GF-D8 (cell line): ENCODE data around the gene AKT1.

Experiments used
- DNase-seq: peaks from one replicate; lab custom pipeline; 2025; lab: John Stamatoyannopoulos, UW

AKT1 gene

DNA sequence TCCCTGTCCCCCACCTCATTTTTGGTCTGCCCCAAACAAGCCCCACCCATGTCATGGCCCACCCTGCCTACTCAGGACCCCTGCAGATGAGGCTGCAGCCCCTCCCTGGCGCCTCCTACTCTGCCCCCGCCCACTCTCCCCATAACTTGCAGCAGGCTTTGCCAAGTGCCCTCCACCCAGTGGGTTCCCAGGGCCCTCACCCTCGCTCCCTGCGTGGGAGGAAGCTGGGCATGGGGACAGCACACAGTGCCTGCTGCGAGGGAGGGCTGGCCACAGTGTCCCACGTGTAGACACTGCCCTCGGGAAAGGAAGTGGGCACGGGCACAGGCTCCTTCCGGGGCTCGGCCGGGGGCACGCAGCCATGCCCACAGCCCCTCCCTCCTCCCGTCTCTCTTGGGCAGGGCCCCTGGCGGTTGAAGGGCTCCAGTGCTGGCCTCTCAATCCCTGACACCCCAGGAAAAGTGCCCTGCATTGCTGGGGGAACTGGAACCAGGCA lies 9.4 kb downstream of the AKT1 start:
- no peak for DNase-seq

DNA sequence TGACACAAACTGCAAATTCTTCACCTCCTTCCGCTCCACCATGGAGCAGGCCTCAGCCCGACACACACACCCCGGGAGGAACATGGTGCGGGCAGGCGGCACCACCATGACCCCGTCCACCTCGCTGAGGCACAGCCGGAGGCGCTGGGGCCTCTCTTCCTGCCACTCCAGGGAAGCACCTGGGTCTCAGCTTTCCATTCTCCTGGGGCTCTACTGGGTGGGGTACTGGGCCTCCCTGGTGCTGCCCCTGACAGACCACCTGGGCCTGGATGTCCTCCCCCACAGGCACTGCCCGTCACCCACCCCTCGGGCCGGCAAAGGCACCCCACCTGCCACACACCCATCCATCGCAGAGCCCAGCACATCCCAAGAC lies 9.9 kb downstream of the AKT1 start:
- no peak for DNase-seq

DNA sequence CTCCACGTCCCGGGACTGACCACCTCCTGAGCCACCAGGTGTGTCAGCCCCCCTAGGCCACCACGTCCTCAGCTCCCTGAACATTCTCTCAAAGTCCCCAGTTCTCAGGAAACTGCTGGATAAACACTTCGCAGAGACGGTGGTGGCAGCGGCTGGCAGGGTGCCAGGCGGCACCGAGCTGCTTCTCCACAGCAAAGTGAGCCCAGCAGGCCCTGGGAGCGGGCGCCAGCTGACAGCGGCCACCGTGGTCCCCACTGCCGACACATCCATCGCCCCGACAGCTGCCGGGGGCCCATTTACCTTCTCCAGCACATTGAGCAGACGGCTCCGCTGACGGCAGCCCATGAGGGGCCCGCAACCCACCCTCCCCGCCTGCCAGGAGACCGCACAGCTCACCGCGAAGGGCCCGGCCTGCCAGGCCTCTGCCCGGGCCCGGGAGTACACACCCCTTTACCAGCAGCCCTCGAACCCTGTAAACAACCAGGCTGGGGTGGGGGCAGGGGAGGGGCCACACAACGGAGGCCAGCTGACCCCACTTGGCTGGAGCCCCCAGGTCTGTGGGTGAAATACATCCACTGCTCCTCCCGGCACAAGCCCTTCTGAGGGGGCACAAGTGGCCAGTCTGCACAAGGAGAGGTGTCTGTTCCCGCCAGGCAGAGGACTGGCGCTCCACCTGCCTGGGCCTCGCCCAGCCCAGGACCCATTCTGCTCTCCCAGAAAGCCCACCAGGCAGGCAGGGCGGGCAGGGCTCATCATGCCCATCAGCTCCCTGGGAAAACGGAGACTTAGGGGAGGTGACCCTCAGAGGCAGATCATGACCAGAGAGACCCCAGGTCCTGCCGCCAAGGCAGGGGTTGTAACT lies 10.5 kb downstream of the AKT1 start:
- DNase-seq, result no peak

DNA sequence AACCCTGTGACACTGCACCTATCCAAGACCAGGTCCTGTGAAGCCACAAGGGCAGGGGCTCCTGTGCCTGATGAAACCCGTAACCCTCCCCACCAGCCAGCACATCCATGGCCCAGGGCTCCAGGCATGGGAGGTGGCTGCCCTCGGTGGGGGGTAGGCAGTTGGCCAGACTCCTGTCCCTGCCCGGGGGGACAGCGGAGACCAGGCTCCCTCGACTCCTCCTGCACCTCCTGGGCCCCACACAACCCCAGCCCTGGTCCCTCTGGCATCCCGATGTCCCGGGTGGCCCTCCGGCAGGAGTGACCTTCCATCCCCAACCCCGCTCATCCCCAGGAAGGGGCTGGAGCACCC lies 11.4 kb downstream of the AKT1 start:
- DNase-seq, result no peak

DNA sequence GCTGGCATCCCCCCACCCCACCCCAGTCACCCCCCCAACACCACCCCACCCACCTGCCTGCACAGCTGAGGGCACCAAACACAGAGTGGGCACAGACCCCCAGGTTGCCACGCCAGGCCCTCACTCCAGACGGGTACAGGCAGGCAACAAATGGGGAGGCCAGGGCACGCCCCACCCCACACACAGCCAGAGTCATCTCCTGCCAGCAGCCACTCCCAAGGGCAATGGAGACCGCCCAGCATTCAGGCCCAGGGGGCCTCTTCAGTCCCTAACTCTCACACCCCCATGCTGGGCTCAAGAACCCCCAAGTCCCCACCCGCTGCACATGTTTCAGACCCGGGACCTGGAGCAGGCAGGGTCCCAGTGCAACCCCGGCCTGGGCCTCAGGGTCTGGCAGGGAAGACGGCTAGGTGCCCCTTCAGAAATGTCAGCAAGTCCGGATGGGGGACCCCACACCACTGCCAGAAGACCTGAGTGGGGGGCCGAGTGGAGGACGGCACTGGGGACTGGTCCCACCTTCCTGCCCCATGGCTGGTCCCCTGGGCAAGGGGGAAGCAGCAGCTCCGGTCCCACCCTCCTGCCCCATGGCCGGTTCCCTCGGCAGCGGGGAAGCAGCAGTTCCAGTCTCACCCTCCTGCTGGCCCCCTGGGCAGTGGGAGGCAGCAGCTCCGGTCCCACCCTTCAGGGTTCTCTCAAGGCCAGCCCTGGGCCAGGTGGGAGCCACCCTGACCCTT lies 11.9 kb downstream of the AKT1 start:
- DNase-seq, result no peak

DNA sequence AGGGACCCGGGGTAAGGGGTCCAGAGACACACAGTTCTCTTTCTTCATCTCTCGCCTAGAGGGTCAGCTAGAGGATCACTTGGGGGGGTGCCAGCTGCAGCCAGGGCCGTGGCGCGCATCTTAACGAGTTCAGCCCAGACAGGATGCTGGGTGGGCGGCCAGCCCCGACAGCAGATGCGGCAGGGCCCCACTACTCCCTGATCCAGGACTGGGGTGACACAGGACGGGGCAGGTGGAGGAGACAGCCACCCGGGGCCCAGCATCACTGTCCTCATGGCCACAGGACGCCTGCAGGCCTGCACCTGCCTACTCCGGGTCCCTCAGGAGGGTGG lies 12.8 kb downstream of the AKT1 start:
- DNase-seq, result no peak

DNA sequence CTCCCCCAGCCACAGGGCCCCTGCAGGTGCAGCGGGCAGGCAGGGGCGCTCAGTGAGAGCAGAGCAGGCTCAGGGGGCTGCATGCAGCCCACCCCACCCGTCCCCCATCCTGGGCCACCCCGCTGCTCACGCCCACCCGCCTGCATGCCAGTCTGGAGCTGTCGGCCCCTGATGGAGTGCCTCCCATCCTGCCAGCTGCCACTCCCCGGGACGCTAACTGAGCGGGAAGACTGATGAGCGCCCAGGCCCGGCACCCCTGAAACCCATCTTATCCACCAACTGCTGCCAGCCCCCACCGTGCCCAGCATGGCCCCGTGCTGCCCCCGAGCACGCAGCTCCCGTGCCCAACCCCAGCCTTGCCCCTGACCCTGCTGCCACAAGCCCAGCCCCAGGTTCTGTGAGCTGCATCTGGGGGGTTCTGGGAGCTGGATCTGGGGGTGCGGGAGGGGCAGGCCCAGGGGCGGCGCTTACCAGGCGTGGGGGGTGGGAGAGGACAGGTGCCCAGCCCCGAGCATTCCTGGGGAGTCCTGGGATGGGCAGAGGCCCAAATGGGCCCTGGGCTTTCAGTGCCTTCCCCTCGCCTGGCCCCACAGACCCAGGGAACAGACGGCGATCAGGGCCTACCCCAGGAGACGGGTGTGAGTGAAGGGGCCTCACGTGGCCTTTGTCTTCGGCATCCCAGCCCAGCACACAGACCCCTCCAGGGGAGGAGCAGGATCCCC lies 13.3 kb downstream of the AKT1 start:
- no peak for DNase-seq

DNA sequence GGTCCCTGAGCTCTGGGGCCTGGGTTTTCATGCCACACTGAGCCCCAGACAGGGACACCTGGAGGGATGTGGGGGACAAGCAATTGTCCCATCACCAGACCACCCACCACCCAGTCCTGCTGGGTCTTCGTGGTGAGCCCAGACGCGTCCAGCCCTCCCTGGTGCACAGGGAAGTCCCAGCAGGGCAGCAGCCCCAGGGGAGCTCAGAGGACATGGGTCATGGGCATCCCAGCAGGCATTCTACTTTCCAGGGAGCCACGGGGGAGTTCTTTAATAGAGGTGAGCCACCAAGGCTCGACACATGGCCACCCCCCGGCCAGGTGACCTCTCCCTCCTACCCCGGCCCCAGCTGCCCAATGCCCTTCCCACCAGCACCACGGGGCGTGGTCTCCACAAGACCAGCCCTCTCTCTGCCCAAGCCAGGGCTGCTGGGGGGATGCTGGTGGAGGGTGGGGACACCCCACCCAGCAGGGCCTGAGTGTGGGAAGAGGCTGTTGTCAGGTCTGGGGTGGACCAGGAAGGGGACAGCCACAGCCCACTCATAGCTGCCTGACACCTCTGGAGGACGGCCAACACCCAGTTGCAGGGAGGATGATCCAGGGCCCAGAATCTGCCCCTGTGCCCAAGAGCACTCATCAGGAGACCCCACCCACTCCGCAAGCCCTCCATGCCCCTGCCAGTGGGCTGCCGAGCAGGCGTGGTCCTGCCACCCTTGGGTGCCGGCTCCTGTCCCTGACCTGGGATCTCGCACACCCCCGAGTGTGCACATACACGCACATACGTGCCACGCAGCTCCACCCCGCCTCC lies 14.1 kb downstream of the AKT1 start:
- DNase-seq, result no peak

DNA sequence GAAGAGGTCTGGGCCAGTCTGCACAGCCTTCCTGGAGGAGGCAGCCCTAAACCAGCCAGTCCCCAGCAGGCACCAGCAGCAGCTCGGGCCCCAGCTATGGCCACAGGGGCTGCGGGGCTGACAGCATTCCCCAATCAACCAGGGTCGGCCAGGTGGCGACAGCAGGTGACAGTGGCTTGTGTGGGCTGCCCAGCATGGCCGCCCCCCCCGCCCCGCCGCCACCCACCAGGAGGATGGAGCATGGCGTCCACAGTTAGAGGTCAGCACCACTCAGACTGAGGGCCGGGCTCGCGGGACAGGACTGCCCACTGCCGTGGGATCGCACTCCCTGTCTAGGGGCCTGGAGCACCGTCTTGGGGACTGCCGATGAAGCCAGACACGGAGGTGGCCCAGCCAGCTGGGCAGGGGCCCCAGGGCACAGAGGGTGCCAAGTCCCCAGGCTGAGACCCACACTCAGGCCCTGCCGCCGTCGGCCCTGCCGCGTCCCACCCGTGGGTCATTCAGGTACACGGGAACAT lies 15.0 kb downstream of the AKT1 start:
- no peak for DNase-seq

DNA sequence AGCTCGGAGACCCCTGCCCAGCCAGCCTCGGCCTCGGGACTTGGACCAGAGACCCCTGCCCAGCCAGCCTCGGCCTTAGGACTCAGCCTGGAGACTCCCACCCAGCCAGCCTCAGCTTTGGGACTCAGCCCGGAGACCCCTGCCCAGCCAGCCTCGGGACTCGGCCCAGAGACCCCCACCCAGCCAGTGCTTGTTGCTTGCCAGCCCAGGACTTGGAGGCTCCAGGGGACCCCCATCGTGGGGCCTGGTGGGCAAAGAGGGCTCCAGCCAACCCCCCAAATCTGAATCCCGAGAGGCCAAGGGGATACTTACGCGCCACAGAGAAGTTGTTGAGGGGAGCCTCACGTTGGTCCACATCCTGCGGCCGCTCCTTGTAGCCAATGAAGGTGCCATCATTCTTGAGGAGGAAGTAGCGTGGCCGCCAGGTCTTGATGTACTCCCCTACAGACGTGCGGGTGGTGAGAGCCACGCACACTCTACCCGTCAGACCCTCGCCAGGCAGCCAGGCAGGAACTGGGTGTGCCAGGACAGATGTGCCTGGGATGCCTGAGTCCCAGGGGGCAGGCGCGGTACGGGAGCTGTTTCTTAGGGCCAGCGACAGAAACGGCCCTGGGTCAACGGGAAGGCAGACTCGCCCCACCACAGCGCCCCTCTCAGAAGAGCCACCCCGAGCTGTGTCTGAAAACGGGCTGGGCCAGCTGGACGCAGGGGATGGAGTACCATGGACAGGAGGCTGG lies 15.6 kb downstream of the AKT1 start:
- DNase-seq, result no peak

DNA sequence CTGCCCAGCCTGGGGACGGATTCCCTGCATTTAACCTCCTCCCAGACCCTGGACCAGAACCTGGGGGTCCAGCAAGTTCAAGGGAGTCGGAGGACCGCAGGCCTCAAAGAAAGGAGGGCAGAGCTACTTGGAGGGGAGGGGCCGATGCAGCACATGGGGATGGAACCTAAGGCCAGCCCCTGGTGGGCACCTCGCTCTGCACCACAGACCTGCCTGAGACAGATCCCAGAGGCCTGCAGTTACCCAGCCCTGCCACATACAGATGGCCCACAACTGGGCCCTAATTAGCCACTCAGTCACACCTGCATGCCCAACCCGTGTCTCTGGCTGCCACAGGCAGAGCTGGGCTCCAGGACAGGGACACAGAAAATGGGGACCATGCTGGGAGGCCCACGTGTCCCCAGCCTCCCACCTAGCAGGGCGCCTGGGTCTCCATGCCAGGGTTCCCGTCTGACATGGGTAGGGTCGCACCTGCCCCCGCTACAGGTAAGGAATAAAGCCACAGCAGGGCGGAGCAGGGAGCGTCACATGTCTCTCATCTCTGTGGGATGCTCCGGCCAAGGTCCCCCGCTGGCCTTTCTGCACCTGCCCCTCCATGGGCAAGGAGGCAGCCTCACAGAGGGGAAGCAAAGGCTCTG lies 16.7 kb downstream of the AKT1 start:
- DNase-seq, result no peak

DNA sequence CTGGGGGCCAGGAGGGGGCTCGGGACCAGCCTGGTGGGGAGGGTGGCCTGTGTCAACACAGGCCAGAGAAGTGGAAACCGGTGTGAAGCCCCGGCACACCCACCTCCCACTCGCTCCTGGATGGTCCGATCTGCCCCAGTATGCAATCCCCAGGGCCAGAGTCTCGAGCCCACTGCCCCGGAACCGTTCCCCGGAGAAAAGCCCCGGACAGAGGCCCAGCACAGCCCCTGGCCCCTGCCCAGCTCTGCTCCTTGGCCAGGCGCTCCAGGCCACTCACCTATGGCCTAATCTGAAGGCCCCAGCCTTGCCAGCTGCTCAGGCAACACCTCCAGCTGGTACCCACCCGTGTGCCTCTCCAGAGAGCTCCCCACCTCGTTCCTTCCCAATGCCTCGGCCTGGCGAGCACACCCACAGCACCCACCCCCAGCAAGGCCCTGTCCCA lies 17.7 kb downstream of the AKT1 start:
- DNase-seq, result no peak

DNA sequence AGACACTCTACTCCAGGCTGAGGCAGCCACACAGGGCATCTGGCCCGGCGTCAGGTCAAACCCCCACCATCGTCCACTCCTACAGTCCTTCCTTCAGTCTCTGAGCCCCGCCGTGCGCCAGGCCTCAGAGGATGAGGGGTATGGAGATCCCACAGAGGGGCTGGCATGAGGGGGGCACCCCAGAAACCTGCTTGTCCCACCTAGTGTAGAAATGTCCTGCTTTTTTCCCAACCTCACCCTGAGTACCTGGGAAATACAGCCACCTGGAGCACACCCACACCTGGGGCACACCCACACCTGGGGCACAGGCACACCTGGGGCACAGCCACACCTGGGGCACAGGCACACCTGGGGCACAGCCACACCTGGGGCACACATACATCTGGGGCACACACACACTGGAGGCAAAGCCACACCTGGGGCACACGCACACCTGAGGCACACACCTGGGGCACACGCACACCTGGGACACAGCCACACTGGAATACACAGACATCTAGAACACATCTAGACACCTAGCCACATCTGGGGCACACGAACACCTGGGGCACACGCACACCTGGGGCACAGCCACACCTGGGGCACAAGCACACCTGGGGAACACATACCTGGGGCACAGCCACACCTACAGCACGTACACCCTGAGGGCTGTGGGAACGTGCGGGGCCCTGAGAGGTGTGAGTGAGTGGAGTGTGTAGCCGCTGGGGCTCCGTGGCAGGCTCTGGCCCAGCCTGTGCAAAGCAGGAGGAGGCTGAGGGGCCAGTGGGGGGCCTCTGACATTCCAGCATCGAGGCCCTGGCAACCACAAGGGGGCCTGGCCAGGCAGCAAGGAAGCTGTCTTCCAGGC lies 18.4 kb downstream of the AKT1 start:
- DNase-seq, result no peak

DNA sequence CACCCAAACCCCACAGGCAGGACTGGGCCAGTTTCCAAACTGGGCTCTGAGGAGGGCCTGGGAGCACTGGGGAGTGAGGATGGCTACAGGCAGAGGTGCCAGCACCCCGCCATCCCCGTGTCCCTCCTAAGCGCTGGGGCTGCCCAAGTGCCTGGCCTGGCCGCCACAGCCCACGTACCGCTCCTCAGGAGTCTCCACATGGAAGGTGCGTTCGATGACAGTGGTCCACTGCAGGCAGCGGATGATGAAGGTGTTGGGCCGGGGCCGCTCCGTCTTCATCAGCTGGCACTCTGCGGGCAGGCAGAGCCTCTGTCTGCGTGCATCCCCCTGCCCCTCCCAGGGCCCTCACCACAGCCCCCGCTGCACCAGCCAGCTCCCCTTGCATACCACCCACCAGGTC lies 19.1 kb downstream of the AKT1 start:
- no peak for DNase-seq

DNA sequence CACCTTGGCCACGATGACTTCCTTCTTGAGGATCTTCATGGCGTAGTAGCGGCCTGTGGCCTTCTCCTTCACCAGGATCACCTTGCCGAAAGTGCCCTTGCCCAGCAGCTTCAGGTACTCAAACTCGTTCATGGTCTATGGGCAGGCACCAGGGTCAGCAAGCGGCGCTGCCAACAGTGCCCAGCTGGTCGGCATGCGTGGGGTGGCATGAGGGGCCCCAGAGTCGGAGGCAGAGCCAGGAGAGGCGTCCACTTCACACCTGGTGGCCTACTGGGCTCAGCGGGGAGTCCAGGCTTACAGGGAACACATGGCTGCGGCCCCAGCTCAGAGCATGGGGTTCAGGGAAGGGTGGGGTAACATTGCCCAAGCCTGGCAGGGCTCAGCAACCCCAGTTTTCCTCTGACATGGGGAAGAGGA lies 20.5 kb downstream of the AKT1 start:
- DNase-seq, result no peak

DNA sequence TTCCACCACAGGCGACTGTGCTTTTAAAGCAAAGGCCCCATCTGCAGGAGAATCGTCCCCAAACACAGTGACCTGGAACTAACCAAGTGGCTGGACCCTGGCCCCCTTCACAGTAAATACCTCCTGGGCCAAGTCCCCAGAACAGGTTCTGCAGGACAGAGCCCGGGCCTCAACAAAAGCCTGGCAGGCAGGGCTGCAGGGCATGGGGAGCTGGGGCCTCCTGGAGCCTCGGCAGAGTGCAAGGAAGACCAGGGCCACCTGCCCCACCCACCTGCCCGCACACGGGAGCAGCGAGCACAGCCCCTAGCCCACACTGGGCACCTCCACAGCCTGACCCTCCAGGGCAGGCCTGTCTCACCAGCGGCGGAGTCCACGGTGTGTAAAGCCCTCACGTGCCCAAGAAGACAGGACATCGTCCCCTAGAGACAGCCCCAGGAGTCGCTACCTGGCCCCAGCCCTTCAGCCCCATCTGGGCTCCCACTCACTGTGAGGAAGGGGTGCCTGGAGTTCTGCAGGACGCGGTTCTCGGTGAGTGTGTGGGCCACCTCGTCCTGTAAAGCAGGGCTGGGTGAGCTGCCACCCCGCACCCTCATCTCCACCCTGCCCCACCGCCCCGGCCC lies 21.0 kb downstream of the AKT1 start:
- DNase-seq, result no peak

DNA sequence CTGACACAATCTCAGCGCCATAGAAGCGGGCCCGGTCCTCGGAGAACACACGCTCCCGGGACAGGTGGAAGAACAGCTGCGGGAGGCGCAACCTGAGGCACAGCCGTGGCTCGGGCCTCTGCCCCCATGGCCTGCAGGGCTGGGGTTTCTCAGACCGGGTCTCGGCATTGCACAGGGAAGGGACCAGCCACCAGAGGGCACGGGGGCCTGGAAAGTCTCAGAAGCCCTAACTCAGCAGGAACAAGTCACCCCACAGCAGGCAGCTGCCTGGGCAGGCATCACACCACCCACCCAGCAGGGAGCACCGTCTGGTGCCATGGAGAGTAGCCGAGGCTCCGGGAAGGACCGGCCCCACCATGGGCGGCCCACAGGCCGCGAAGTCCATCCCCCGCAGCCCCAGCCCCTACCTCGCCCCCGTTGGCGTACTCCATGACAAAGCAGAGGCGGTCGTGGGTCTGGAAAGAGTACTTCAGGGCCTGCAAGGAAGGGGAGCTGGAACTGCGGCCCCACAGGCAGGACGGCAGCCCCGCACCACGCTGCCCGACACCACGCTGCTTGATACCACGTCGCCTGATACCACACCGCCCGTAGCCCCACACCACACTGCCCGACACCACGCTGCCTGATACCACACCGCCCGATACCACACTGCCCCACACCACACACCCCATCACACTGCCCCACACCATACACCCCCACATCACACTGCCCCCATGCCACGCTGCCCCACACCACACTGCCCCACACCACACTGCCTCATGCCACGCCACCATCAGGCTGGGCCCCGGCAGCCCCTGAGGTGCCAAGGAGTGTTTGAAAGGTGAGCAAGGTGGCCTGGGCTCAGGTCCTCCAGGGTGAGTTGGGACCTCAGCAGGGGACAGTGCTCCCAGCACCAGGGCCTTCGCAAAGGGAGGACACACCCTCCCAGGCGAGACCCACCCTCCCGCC lies 21.8 kb downstream of the AKT1 start:
- DNase-seq, result no peak
